HG02763 (cell line): ENCODE measurements around the gene MPEG1.
A peak's percentile ranks its signal among the peaks of the same experiment; 100 is the strongest.

Experiments
- ATAC-seq: cut with Tn5 transposase; IDR thresholded peaks from one replicate; pipeline ENCODE4 v1.9.1; 2021; ENCODE audit warnings: mild to moderate bottlenecking, moderate library complexity; ENCODE audit not compliant: unreplicated experiment

MPEG1 gene

DNA sequence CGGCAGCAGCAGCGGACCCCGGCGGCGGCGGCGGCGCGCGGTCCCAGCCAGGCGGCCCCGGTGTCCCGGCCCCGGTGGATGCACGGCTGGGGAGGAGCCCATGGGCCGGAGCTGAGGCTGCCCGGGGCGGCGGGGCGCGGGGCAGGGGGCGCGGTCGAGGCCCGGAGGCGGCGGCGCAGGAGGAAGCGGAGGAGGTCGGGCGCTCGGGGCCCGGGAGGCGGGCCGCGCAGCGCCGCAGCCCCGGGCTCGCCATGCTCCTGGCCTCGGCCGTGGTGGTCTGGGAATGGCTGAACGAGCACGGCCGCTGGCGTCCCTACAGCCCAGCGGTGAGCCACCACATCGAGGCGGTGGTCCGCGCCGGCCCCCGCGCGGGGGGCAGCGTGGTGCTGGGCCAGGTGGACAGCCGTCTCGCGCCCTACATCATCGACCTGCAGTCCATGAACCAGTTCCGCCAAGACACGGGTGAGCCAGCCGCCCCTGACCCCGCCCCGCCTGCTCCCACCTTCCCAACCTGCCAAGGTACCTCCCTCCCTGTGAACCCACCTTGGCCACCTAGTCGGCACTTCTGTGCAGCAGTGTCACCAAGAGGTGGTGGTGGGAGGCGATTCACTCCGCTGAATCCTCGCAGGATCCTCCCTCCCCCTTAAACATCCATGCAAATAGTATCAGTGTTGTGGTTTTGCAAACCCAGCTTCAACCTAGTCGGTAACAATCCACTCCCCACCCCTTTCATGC lies 40.2 kb downstream of the MPEG1 start:
- ATAC-seq: peak; percentile 31

DNA sequence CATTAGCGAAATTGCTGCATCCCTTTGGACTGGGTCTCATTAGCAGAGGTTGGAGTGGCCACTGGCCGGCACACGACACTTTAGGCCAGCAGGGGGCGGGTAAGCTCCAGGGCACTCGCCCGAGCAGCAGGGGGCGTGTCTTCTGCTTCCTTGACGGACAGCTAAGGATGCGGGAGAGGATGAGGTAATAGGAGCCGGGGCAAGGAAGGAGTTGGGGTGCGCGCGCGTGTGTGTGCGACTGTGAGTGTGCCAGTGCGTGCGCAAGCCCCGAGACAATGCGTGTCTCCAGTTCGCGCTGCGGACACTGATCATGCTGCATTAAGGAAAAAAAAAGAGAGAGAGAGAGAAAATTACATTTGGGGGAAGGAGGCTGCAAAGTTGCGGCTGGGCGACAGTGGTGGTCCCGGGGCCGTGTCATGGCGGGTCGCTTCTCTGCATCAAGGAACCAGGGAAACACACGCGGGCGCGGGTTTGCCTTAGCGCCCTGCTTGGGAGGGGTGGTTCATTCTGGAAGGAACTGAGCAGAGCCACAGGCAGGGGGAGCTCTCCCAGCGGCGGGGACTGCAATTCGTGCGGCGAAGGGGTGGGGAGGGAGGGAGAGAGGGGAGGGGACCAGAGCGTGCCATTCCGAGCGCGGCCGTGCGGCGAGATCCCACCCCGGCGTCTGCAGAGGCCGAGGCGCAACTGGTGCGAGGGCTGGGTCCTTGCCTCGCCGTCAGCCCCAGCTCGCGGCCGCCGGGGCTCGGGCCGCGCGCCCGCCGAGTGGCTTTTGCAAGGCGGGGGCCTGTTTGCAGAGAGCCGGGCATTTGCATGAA lies 41.0 kb downstream of the MPEG1 start, which contains the start of gene DTX4:
DTX4 (plus strand) TSS at position 625 of the 815 bp plus-strand sequence. CDS start 464 bp downstream, outside the sequence.
- ATAC-seq: peak; percentile 73

DNA sequence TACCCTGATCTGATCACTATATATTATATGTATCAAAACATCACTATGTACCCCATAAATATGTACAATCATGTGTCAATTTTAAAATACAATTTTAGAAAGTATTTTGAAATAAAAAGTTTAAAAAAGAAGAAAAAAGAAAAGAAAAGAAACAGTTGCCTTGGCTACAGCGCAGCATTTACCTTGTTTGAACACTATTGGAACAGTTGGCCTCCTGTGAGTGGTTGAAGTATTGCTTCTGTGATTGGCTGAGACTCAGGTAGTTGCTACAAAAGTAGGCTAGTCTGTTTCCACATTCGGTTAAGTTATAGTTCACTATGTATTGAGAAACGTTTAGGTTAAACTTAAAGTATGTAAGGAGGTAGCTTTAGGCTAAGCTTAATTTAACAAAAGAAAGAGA lies 48.7 kb downstream of the MPEG1 start:
- no peak for ATAC-seq
